Pancreas (tissue), 10 donors: Measurements from ENCODE around the gene FAM98A. TPM values are rescaled to one million over a fixed set of nuclear protein-coding genes. Genes with fewer than 3 reads are reported as not detected.

Source experiments
- ATAC-seq, 4 donors: fragments of 200-7000 bp; cut with Tn5 transposase; one replicate each; pipeline versions ENCODE4 v1.8.0 to v1.9.1; 2020; ENCODE audit warnings: mild to moderate bottlenecking in 4 of 4, moderate library complexity in 4 of 4
- DNase-seq, 6 donors: peaks; one replicate each; pipeline ENCODE4 v3.0.0-alpha.2; 2020
- FAIRE-seq: peaks from 2 replicates; lab custom pipeline; 2012; peaks lifted over from hg19 to GRCh38; lab: Jason Lieb, UNC
- H3K27ac ChIP-seq, 4 donors: fragments of 200-600 bp; sonication (generic); 1 replicate in 3 of 4; 2 replicates in 1 of 4; pipeline versions ENCODE4 v1.5.0 to v1.8.0; 2020
- H3K27me3 ChIP-seq, 4 donors: fragments of 200-600 bp; one replicate each; pipeline ENCODE4 v1.8.0; 2021
- H3K36me3 ChIP-seq, 3 donors: fragments of 200-600 bp; sonication (generic) in 1 of 3; one replicate each; pipeline versions ENCODE4 v1.5.0 to v1.8.0; 2020 to 2021
- H3K4me1 ChIP-seq, 3 donors: fragments of 200-600 bp; one replicate each; pipeline ENCODE4 v1.8.0; 2021
- H3K4me3 ChIP-seq, 4 donors: fragments of 200-600 bp; sonication (generic) in 2 of 4; one replicate each; pipeline versions ENCODE4 v1.5.0 to v1.8.0; 2020 to 2021
- H3K9me3 ChIP-seq, 4 donors: fragments of 200-600 bp; one replicate each; pipeline ENCODE4 v1.8.0; 2021
- CTCF ChIP-seq, 4 donors: fragments of 200-600 bp; sonication (generic) in 3 of 4; IDR thresholded peaks; one replicate each; pipeline versions ENCODE4 v1.5.0 to v1.8.0; 2021; ENCODE audit warnings: antibody characterized with exemption in 4 of 4
- WGBS, 2 donors: extraction: QIAGEN DNeasy Blood & Tissue Kit; methylation state at CpG; one replicate each; pipeline ENCODE4 v1.1.7; 2013; 5-methylcytosine and 5-hydroxymethylcytosine counted together
- intact Hi-C, 3 donors: fragments of 100-400 bp; cut with DNase I; formaldehyde crosslinking; loops; one replicate each; pipeline versions ENCODE4 v1.11.1 to v1.14.2; 2022
- polyA plus RNA-seq, 2 donors: library from polyadenylated mRNA; stranded (reverse); fragments of 200-250 nt; gene quantifications; one replicate each; pipeline ENCODE4 v1.2.3, GENCODE V29; 2013
- total RNA-seq, 6 donors: library from RNA; stranded (reverse); fragmentation: NEBNext Ultra II Directional in 4 of 6; extraction: Animal tissue kit (Norgen Biotek cat#: 25700) in 4 of 6; gene quantifications; one replicate each; pipeline versions ENCODE4 v1.2.1 to v1.2.4, GENCODE V29; 2021 to 2023
- donor health status: healthy with polysubstance abuse.
- donor health status: DM: no; HTN: no; CAD: no; lungs with moderate emphysema.
- donor health status: DM: no; HTN: no; CAD: no.
- donor health status: control.
- donor health status: control.
- donor health status: Bipolar disorder and iron deficiency.
- donor health status: DM: yes; HTN: yes; CAD: no.
- donor health status: DM: no; HTN: no; CAD: no.
- donor health status: DM: no; HTN: no; CAD: no.
- donor health status: DM: yes; HTN: yes; CAD: no.

The FAM98A gene
- total RNA-seq (10 to 100 TPM; 10.2 to 25.3 (median 19.0) TPM), polyA plus RNA-seq (10 to 100 TPM in 1 of 2 donors, 1 to 10 TPM in 1; 8.9 to 11.0 TPM)

DNA sequence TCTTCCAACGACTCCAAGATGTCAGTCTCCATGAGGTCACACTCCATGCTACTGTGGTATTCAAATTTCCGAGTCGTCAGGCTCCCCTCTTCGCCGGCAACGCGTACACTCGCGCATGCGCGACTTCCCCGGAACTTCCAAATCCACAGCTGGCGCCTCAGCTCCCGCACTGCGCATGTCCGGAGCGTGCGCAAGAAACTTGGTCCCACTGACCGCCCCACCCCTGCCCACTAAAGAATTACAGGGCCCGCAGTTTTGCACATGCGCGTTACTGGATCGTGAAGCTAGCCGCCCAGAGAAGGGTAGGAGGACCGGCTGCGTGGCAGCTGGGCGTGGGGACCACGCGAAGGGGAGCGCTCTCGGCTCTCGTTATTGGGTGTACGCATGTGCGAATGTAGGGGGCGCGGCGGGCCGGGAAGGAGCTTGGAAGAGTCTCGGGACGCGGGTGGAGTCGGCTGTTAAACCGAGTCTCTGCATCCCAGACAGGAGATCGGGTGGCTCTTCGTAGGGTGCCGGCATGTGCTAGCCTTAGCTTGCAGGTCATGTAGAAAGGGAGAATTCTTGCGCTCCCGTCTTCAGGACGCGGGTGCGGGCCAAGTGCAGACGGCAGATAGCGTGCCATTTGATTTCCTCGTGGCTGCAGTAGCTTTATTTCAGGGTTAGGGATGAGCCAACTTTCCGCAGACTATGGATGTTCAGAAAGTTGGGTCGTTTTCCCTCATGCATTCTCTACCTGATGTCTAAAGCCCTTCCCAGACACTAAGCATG lies at the start of gene FAM98A:
TSS of gene FAM98A (minus strand) at position 125 of the 768 bp plus-strand sequence. CDS start at position 47, 78 bp downstream.
- Histone ChIP-seq H3K27ac (peak within 1 kb of the TSS; percentile 51 to 69 (median 60)), H3K27me3 (no peaks in the 10 kb centered on the region), H3K4me1 (peaks cover 3 to 27% (median 23%) of the 10 kb centered on the region in 3 donors), H3K36me3 (no peaks in the 10 kb centered on the region), H3K9me3 (no peaks in the 10 kb centered on the region), H3K4me3 (peak within 1 kb of the TSS; percentile 72 to 87 (median 77))
- peak; percentile 96 to 99 (median 98) for ATAC-seq
- DNase-seq: peak; percentile 99 to 100 (median 100)
- 0% methylated on average over 56 of the region's 56 CpGs for WGBS, 2 donors
- peak; percentile 88 for FAIRE-seq
- no peak for TF ChIP-seq CTCF (IDR thresholded peaks at IDR 0.05)
- intact Hi-C loops: no loop called here

DNA sequence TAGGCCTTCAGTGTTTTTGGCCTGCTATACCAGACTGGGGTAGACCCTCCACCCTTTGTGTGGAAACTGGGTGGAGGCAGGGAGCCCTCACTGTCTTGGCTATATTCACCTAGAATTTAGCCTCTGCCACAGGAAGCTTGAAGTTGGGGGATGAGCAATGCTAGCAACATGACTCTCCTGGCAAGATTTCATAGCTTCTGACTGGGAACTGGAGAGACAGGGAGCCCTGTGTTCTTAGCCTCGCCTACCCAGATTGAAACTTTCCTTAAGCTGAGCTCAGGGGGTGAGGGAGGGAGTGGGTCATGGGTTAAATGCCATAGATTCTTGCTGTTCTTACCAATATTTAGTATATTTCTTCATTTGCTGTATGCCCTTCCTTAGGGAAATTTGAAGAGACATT lies 46.8 kb upstream of the FAM98A start:
- FAIRE-seq (no peak), ATAC-seq (no peak), DNase-seq (no peak)
- no peaks in the 10 kb centered on the region for H3K27me3 ChIP-seq
- no peaks in the 10 kb centered on the region for H3K9me3 ChIP-seq
- H3K27ac ChIP-seq: no peak overlapping the region
- H3K4me1 ChIP-seq: no peaks in the 10 kb centered on the region
- WGBS, 2 donors: 65 to 68% methylated on average over 1 of the region's 1 CpG
- TF ChIP-seq CTCF (IDR thresholded peaks at IDR 0.05): no peak
- no peaks in the 10 kb centered on the region for H3K36me3 ChIP-seq
- no peak overlapping the region for H3K4me3 ChIP-seq
- intact Hi-C loops: no loop called here

- WGBS, 2 donors: 93 to 95% methylated on average over 2 of the region's 2 CpGs
- H3K4me3 ChIP-seq: no peak overlapping the region
- H3K4me1 ChIP-seq: no peaks in the 10 kb centered on the region
- no peaks in the 10 kb centered on the region for H3K27me3 ChIP-seq
- no peak overlapping the region for H3K27ac ChIP-seq
- no peaks in the 10 kb centered on the region for H3K36me3 ChIP-seq
- no peak for DNase-seq
- ATAC-seq: no peak
- intact Hi-C loops: no loop called here
- TF ChIP-seq CTCF (IDR thresholded peaks at IDR 0.05): no peak
- H3K9me3 ChIP-seq: no peaks in the 10 kb centered on the region
- FAIRE-seq: no peak
Measured at GRCh38 chr2:33644215-33644614, 45.1 kb upstream of the FAM98A start.

GRCh38 chr2:33636001-33636400 lies 36.9 kb upstream of the FAM98A start:
- 66 to 72% methylated on average over 1 of the region's 1 CpG for WGBS, 2 donors
- ATAC-seq (no peak), DNase-seq (no peak), FAIRE-seq (no peak)
- Histone ChIP-seq H3K27me3 (no peaks in the 10 kb centered on the region), H3K4me1 (no peaks in the 10 kb centered on the region), H3K4me3 (no peak overlapping the region), H3K36me3 (no peaks in the 10 kb centered on the region), H3K9me3 (no peaks in the 10 kb centered on the region), H3K27ac (no peak overlapping the region)
- intact Hi-C loops: no loop called here
- TF ChIP-seq CTCF (IDR thresholded peaks at IDR 0.05): no peak
